HEK293 (cell line): ENCODE results near the gene SLC36A1.

Source experiments
- CTCF ChIA-PET: fragments of 350-600 bp; formaldehyde crosslinking; extraction: SDS; loops from one replicate; lab custom pipeline; 2021; ENCODE audit warnings: antibody characterized with exemption; lab: Yijun Ruan, JAX
- POLR2A ChIA-PET: fragments of 300-600 bp; formaldehyde crosslinking; extraction: SDS; loops from one replicate; lab custom pipeline; 2020; ENCODE audit warnings: antibody characterized with exemption, inconsistent platforms; lab: Yijun Ruan, JAX
- H3K27ac ChIP-seq: fragments of 200-500 bp; sonication (Bioruptor generic); 2 replicates; pipeline ENCODE4 v1.5.1; 2014; ENCODE audit warnings: low read depth, low read length, control low read depth, inconsistent platforms; ENCODE audit errors: extremely low read depth
- H3K36me3 ChIP-seq, 2 experiments: fragments of 200-500 bp in 1 of 2; sonication (Bioruptor generic) in 1 of 2; 1 replicate in 1 of 2; 2 replicates in 1 of 2; pipeline ENCODE4 v1.5.1; 2014 to 2017; ENCODE audit warnings: inconsistent platforms in 2 of 2, low read length in 2 of 2; ENCODE audit not compliant: control insufficient read depth in 2 of 2, insufficient read depth in 1 of 2
- H3K4me1 ChIP-seq: fragments of 200-500 bp; sonication (Bioruptor generic); 2 replicates; pipeline ENCODE4 v1.5.1; 2014; ENCODE audit warnings: mild to moderate bottlenecking, low read length, inconsistent platforms; ENCODE audit not compliant: control insufficient read depth, insufficient read depth
- H3K4me3 ChIP-seq: 2 replicates; pipeline ENCODE4 v1.5.1; 2011; ENCODE audit warnings: low read depth, mild to moderate bottlenecking, control low read depth, low read length, moderate library complexity
- H3K9me3 ChIP-seq: fragments of 200-500 bp; sonication (Bioruptor generic); 2 replicates; pipeline ENCODE4 v1.5.1; 2014; ENCODE audit warnings: low read depth, low read length, inconsistent platforms; ENCODE audit not compliant: control insufficient read depth, insufficient read depth
- BCL11A ChIP-seq: fragments of 450-650 bp; formaldehyde crosslinking; IDR thresholded peaks from 2 replicates; pipeline ENCODE4 v1.5.1; 2016; ENCODE audit warnings: low read depth, missing biosample characterization, missing genetic modification characterization
- GLI4 ChIP-seq: fragments of 450-650 bp; formaldehyde crosslinking; IDR thresholded peaks from 2 replicates; pipeline ENCODE4 v1.5.1; 2016; ENCODE audit warnings: missing biosample characterization, missing genetic modification characterization
- GLIS1 ChIP-seq: fragments of 450-650 bp; formaldehyde crosslinking; IDR thresholded peaks from 2 replicates; pipeline ENCODE4 v1.5.1; 2016; ENCODE audit warnings: missing biosample characterization, missing genetic modification characterization
- GLIS2 ChIP-seq: fragments of 450-650 bp; formaldehyde crosslinking; IDR thresholded peaks from 2 replicates; pipeline ENCODE4 v1.5.1; 2016; ENCODE audit warnings: missing biosample characterization, missing genetic modification characterization
- REPIN1 ChIP-seq: fragments of 450-650 bp; formaldehyde crosslinking; IDR thresholded peaks from 2 replicates; pipeline ENCODE4 v1.5.1; 2017; ENCODE audit warnings: missing biosample characterization, missing genetic modification characterization, low read depth
- SCRT1 ChIP-seq: fragments of 450-650 bp; formaldehyde crosslinking; IDR thresholded peaks from 2 replicates; pipeline ENCODE4 v1.5.1; 2016; ENCODE audit warnings: missing biosample characterization, missing genetic modification characterization, borderline replicate concordance
- SETDB1 ChIP-seq: IDR thresholded peaks from one replicate; pipeline ENCODE4 v1.6.1; 2017; ENCODE audit warnings: mild to moderate bottlenecking, low read length, moderate library complexity, mixed read lengths; ENCODE audit not compliant: insufficient read length
- SP2 ChIP-seq: fragments of 450-650 bp; formaldehyde crosslinking; IDR thresholded peaks from 2 replicates; pipeline ENCODE4 v1.5.1; 2016; ENCODE audit warnings: missing biosample characterization, missing genetic modification characterization
- ZBTB48 ChIP-seq: fragments of 450-650 bp; formaldehyde crosslinking; IDR thresholded peaks from 2 replicates; pipeline ENCODE4 v1.5.1; 2016; ENCODE audit warnings: missing biosample characterization, missing genetic modification characterization
- ZBTB8A ChIP-seq: fragments of 450-650 bp; formaldehyde crosslinking; IDR thresholded peaks from 2 replicates; pipeline ENCODE4 v1.5.1; 2016; ENCODE audit warnings: missing biosample characterization, missing genetic modification characterization
- ZFP3 ChIP-seq: fragments of 450-650 bp; formaldehyde crosslinking; IDR thresholded peaks from 2 replicates; pipeline ENCODE4 v1.5.1; 2016; ENCODE audit warnings: low read depth, missing biosample characterization, missing genetic modification characterization
- ZNF114 ChIP-seq: fragments of 450-650 bp; formaldehyde crosslinking; IDR thresholded peaks from 2 replicates; pipeline ENCODE4 v1.5.0; 2017; ENCODE audit warnings: missing biosample characterization, missing genetic modification characterization
- ZNF132 ChIP-seq: fragments of 450-650 bp; formaldehyde crosslinking; IDR thresholded peaks from 2 replicates; pipeline ENCODE4 v1.5.1; 2017; ENCODE audit warnings: missing biosample characterization, missing genetic modification characterization, borderline replicate concordance
- ZNF146 ChIP-seq: fragments of 450-650 bp; formaldehyde crosslinking; IDR thresholded peaks from 2 replicates; pipeline ENCODE4 v1.5.1; 2016; ENCODE audit warnings: missing biosample characterization, missing genetic modification characterization
- ZNF169 ChIP-seq: fragments of 450-650 bp; formaldehyde crosslinking; IDR thresholded peaks from 2 replicates; pipeline ENCODE4 v1.5.1; 2016; ENCODE audit warnings: missing biosample characterization, missing genetic modification characterization
- ZNF175 ChIP-seq: fragments of 450-650 bp; formaldehyde crosslinking; IDR thresholded peaks from 2 replicates; pipeline ENCODE4 v1.5.1; 2016; ENCODE audit warnings: missing biosample characterization, missing genetic modification characterization
- ZNF23 ChIP-seq: fragments of 450-650 bp; formaldehyde crosslinking; IDR thresholded peaks from 2 replicates; pipeline ENCODE4 v1.5.1; 2016; ENCODE audit warnings: missing biosample characterization, missing genetic modification characterization, borderline replicate concordance
- ZNF248 ChIP-seq: fragments of 450-650 bp; formaldehyde crosslinking; IDR thresholded peaks from 2 replicates; pipeline ENCODE4 v1.5.1; 2017; ENCODE audit warnings: missing biosample characterization, missing genetic modification characterization
- ZNF266 ChIP-seq: fragments of 450-650 bp; formaldehyde crosslinking; IDR thresholded peaks from 2 replicates; pipeline ENCODE4 v1.5.1; 2016; ENCODE audit warnings: missing biosample characterization, missing genetic modification characterization, low read depth
- ZNF37A ChIP-seq: fragments of 450-650 bp; IDR thresholded peaks from 2 replicates; pipeline ENCODE4 v1.5.1; 2018; ENCODE audit warnings: missing biosample characterization, missing genetic modification characterization
- ZNF391 ChIP-seq: fragments of 450-650 bp; formaldehyde crosslinking; IDR thresholded peaks from 2 replicates; pipeline ENCODE4 v1.5.1; 2016; ENCODE audit warnings: low read depth, missing biosample characterization, missing genetic modification characterization, borderline replicate concordance
- ZNF394 ChIP-seq: fragments of 450-650 bp; formaldehyde crosslinking; IDR thresholded peaks from 2 replicates; pipeline ENCODE4 v1.5.1; 2016; ENCODE audit warnings: missing biosample characterization, missing genetic modification characterization, mild to moderate bottlenecking, moderate library complexity, borderline replicate concordance
- ZNF48 ChIP-seq: fragments of 450-650 bp; formaldehyde crosslinking; IDR thresholded peaks from 2 replicates; pipeline ENCODE4 v1.5.1; 2016; ENCODE audit warnings: missing biosample characterization, missing genetic modification characterization
- ZNF514 ChIP-seq: fragments of 450-650 bp; formaldehyde crosslinking; IDR thresholded peaks from 2 replicates; pipeline ENCODE4 v1.5.1; 2016; ENCODE audit warnings: missing biosample characterization, missing genetic modification characterization
- ZNF521 ChIP-seq: fragments of 450-650 bp; formaldehyde crosslinking; IDR thresholded peaks from 2 replicates; pipeline ENCODE4 v1.5.1; 2017; ENCODE audit warnings: missing biosample characterization, mild to moderate bottlenecking, missing genetic modification characterization
- ZNF530 ChIP-seq: fragments of 450-650 bp; formaldehyde crosslinking; IDR thresholded peaks from 2 replicates; pipeline ENCODE4 v1.5.1; 2016; ENCODE audit warnings: low read depth, missing biosample characterization, missing genetic modification characterization
- ZSCAN30 ChIP-seq: fragments of 450-650 bp; IDR thresholded peaks from 2 replicates; pipeline ENCODE4 v1.5.1; 2018; ENCODE audit warnings: missing biosample characterization, mild to moderate bottlenecking, missing genetic modification characterization, moderate library complexity
- ZXDB ChIP-seq: fragments of 450-650 bp; formaldehyde crosslinking; IDR thresholded peaks from 2 replicates; pipeline ENCODE4 v1.5.1; 2016; ENCODE audit warnings: missing biosample characterization, missing genetic modification characterization
- TF ChIP-seq, protein P1 (sequence below): fragments of 450-650 bp; formaldehyde crosslinking; IDR thresholded peaks from 2 replicates; pipeline ENCODE4 v1.5.1; 2016; ENCODE audit warnings: missing biosample characterization, missing genetic modification characterization
- TF ChIP-seq, protein P2 (sequence below): fragments of 450-650 bp; formaldehyde crosslinking; optimal IDR thresholded peaks from 2 replicates; pipeline ENCODE3; 2016; ENCODE audit warnings: missing biosample characterization, mild to moderate bottlenecking, missing genetic modification characterization
- TF ChIP-seq, protein P3 (sequence below): fragments of 450-650 bp; formaldehyde crosslinking; IDR thresholded peaks from 2 replicates; pipeline ENCODE4 v1.5.1; 2016; ENCODE audit warnings: missing biosample characterization, missing genetic modification characterization, low read depth
- TF ChIP-seq, protein P4 (sequence below): fragments of 450-650 bp; formaldehyde crosslinking; IDR thresholded peaks from 2 replicates; pipeline ENCODE4 v1.5.1; 2016; ENCODE audit warnings: missing biosample characterization, missing genetic modification characterization
- TF ChIP-seq, protein P5 (sequence below): fragments of 450-650 bp; formaldehyde crosslinking; IDR thresholded peaks from 2 replicates; pipeline ENCODE4 v1.5.1; 2016; ENCODE audit warnings: missing biosample characterization, missing genetic modification characterization

Gene SLC36A1

DNA sequence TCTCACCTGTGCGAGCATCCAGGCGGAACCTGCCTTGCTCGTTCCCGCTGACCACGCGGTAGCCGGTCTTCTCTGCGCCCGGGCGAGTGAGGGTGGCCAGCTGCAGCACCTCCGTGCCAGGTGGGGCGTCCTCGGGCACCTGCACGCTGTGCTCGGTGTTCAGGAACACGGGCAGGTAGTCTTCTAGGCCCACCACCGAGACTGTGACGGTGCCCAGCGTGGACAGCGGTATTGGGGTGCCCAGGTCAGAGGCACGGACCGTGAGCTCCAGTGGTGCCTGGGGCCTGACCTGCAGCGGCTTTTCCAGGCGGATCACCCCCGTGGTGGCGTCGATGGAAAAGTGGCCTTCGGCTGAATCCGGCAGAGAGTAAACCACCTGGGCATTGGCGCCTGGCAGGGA lies 84.2 kb downstream of the SLC36A1 start (continued):
- TF ChIP-seq, protein P1, sequence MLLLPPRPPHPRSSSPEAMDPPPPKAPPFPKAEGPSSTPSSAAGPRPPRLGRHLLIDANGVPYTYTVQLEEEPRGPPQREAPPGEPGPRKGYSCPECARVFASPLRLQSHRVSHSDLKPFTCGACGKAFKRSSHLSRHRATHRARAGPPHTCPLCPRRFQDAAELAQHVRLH (tag by site-specific recombination): no peak

DNA sequence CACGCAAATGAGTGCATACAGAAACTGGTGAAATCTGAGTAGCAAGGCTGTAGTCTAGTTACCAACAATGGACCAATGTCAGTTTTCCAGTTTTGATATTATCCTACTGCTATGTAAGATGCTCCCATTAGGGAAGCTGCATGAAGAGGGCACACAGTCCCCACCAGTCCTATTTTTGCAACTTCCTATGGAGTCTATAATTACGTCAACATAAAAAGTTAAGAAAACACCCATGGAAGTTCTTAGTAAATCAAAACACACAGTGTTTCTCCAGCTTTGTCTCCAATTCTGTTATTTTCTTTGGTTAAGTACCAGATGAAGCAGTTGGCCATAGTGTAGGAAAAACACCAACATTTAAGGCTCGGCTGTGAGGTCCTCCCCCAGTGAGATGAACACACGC lies 85.0 kb downstream of the SLC36A1 start:
- H3K9me3 ChIP-seq: no peaks in the 10 kb centered on the region

DNA sequence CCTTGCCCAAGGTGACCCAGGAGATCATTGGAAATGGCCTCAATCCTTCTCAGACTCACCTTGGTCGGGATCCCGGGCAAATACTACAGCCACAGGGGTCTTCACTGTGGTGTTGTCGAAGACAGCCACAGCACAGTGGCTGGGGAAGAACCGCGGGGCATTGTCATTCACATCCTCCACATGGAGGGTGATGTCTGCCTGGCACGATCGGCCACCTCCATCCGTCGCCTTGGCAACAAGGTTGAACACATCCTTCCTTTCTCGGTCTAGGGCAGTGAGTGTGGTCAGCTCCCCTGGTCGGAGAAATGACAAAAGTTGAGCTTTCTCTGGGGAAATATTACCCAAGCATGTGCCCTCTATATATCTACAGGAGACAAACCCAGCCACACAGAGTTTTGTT lies 86.9 kb downstream of the SLC36A1 start:
- H3K9me3 ChIP-seq: no peaks in the 10 kb centered on the region
- no peak overlapping the region for H3K27ac ChIP-seq
- ChIA-PET CTCF (no interaction called here), POLR2A (no interaction called here)
- TF ChIP-seq BCL11A: no peak
- TF ChIP-seq ZNF530 (tag by site-specific recombination): no peak
- no peak for TF ChIP-seq ZBTB48 (tag by site-specific recombination)
- no peak for TF ChIP-seq ZNF175
- no peak for TF ChIP-seq ZFP3 (tag by site-specific recombination)
- TF ChIP-seq, protein P2, sequence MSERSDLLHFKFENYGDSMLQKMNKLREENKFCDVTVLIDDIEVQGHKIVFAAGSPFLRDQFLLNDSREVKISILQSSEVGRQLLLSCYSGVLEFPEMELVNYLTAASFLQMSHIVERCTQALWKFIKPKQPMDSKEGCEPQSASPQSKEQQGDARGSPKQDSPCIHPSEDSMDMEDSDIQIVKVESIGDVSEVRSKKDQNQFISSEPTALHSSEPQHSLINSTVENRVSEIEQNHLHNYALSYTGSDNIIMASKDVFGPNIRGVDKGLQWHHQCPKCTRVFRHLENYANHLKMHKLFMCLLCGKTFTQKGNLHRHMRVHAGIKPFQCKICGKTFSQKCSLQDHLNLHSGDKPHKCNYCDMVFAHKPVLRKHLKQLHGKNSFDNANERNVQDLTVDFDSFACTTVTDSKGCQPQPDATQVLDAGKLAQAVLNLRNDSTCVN (tag by site-specific recombination): no peak
- TF ChIP-seq REPIN1 (tag by site-specific recombination): no peak
- TF ChIP-seq ZSCAN30 (tag by site-specific recombination): no peak
- no peak for TF ChIP-seq ZNF394 (tag by site-specific recombination)
- TF ChIP-seq ZNF37A (tag by site-specific recombination): no peak
- TF ChIP-seq ZNF114 (tag by site-specific recombination): no peak
- no peak for TF ChIP-seq ZNF514 (tag by site-specific recombination)
- no peak for TF ChIP-seq SETDB1
- TF ChIP-seq, protein P3, sequence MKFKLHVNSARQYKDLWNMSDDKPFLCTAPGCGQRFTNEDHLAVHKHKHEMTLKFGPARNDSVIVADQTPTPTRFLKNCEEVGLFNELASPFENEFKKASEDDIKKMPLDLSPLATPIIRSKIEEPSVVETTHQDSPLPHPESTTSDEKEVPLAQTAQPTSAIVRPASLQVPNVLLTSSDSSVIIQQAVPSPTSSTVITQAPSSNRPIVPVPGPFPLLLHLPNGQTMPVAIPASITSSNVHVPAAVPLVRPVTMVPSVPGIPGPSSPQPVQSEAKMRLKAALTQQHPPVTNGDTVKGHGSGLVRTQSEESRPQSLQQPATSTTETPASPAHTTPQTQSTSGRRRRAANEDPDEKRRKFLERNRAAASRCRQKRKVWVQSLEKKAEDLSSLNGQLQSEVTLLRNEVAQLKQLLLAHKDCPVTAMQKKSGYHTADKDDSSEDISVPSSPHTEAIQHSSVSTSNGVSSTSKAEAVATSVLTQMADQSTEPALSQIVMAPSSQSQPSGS (tag by site-specific recombination): no peak
- H3K36me3 ChIP-seq: no peaks in the 10 kb centered on the region
- no peak overlapping the region for H3K4me3 ChIP-seq
- no peaks in the 10 kb centered on the region for H3K4me1 ChIP-seq

More for the DNA sequence above, 85.0 kb downstream of the SLC36A1 start:
- no peak overlapping the region for H3K27ac ChIP-seq
- H3K4me1 ChIP-seq: no peaks in the 10 kb centered on the region
- no peak overlapping the region for H3K4me3 ChIP-seq
- POLR2A ChIA-PET: no interaction called here
- CTCF ChIA-PET: interaction anchor here (2.1 kb wide), 1 partner anchor 9 kb away, joined by 11 read pairs; no protein-coding TSS in a partner anchor
- TF ChIP-seq ZNF266 (tag by site-specific recombination): no peak
- no peak for TF ChIP-seq ZBTB8A (tag by site-specific recombination)
- TF ChIP-seq SETDB1: no peak
- TF ChIP-seq GLIS1 (tag by site-specific recombination): no peak
- TF ChIP-seq ZNF521 (tag by site-specific recombination): no peak
- TF ChIP-seq, protein P4, sequence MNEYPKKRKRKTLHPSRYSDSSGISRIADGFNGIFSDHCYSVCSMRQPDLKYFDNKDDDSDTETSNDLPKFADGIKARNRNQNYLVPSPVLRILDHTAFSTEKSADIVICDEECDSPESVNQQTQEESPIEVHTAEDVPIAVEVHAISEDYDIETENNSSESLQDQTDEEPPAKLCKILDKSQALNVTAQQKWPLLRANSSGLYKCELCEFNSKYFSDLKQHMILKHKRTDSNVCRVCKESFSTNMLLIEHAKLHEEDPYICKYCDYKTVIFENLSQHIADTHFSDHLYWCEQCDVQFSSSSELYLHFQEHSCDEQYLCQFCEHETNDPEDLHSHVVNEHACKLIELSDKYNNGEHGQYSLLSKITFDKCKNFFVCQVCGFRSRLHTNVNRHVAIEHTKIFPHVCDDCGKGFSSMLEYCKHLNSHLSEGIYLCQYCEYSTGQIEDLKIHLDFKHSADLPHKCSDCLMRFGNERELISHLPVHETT (tag by site-specific recombination): no peak
- TF ChIP-seq ZXDB: no peak
- no peak for TF ChIP-seq GLIS2 (tag by site-specific recombination)
- TF ChIP-seq GLI4: no peak
- TF ChIP-seq ZNF48 (tag by site-specific recombination): no peak
- no peak for TF ChIP-seq ZNF391
- no peak for TF ChIP-seq ZNF132 (tag by site-specific recombination)
- no peak for TF ChIP-seq ZNF23 (tag by site-specific recombination)
- no peak for TF ChIP-seq ZNF169 (tag by site-specific recombination)
- no peak for TF ChIP-seq SCRT1 (tag by site-specific recombination)
- no peak for TF ChIP-seq ZNF248 (tag by site-specific recombination)
- no peak for TF ChIP-seq ZNF146 (tag by site-specific recombination)
- TF ChIP-seq, protein P2 (tag by site-specific recombination): no peak
- TF ChIP-seq, protein P5, sequence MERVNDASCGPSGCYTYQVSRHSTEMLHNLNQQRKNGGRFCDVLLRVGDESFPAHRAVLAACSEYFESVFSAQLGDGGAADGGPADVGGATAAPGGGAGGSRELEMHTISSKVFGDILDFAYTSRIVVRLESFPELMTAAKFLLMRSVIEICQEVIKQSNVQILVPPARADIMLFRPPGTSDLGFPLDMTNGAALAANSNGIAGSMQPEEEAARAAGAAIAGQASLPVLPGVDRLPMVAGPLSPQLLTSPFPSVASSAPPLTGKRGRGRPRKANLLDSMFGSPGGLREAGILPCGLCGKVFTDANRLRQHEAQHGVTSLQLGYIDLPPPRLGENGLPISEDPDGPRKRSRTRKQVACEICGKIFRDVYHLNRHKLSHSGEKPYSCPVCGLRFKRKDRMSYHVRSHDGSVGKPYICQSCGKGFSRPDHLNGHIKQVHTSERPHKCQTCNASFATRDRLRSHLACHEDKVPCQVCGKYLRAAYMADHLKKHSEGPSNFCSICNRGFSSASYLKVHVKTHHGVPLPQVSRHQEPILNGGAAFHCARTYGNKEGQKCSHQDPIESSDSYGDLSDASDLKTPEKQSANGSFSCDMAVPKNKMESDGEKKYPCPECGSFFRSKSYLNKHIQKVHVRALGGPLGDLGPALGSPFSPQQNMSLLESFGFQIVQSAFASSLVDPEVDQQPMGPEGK (tag by site-specific recombination): no peak
- no peak for TF ChIP-seq SP2 (tag by site-specific recombination)
- TF ChIP-seq, all 188 proteins: peak for 0
- no peaks in the 10 kb centered on the region for H3K36me3 ChIP-seq
